Measurements from ENCODE around the gene PIK3R1. TPM values are rescaled to one million over a fixed set of nuclear protein-coding genes. Genes with fewer than 3 reads are reported as not detected.

Gene PIK3R1
- total and polyA plus RNA-seq, 4 donors = 22.6 to 123 (median 47.3) TPM

GRCh38 chr5:68325065-68325580 lies 109.6 kb downstream of the PIK3R1 start:
- TF ChIP-seq EGR1 (IDR thresholded peaks at IDR 0.05; ENCODE audit: low read depth in 2 of 2) = no peak
- TF ChIP-seq CTCF (IDR thresholded peaks at IDR 0.05; ENCODE audit: low read depth, low read length, missing input control) = no peak
- no peak for TF ChIP-seq JUND (IDR thresholded peaks at IDR 0.05)
- TF ChIP-seq ZBTB33 (IDR thresholded peaks at IDR 0.05) = no peak
- no peak for TF ChIP-seq TAF1 (conservative IDR thresholded peaks at IDR 0.05)
- TF ChIP-seq REST (IDR thresholded peaks at IDR 0.05) = no peak
- no peak for TF ChIP-seq YY1 (IDR thresholded peaks at IDR 0.05)
- TF ChIP-seq RAD21 (IDR thresholded peaks at IDR 0.05) = no peak
- Histone ChIP-seq H3K27me3 (ENCODE audit: control insufficient read depth in 4 of 4, insufficient read depth in 4 of 4, low read length in 3 of 4) (no peaks in the 10 kb centered on the region), H3K4me1 (ENCODE audit: control insufficient read depth in 4 of 4, insufficient read depth in 4 of 4, low read length in 3 of 4) (no peaks in the 10 kb centered on the region), H3K27ac (ENCODE audit: low read depth in 1 of 2, low read length in 2 of 2) (no peak overlapping the region), H3K4me3 (ENCODE audit: low read depth in 1 of 3, low read length in 3 of 3) (no peak overlapping the region), H3K9me3 (ENCODE audit: control insufficient read depth in 4 of 4, low read length in 3 of 4) (no peaks in the 10 kb centered on the region), H3K9ac (ENCODE audit: low read depth in 1 of 2, low read length in 2 of 2) (no peak overlapping the region), H3K36me3 (ENCODE audit: control insufficient read depth in 4 of 4, insufficient read depth in 3 of 4, low read depth in 1 of 4, low read length in 3 of 4) (no peaks in the 10 kb centered on the region)
- DNase-seq (ENCODE audit: low spot score) = no peak
- WGBS = 89% methylated on average over 1 of the region's 1 CpG

- no peak for TF ChIP-seq RAD21 (IDR thresholded peaks at IDR 0.05)
- no peak for TF ChIP-seq ATF3 (IDR thresholded peaks at IDR 0.05)
- TF ChIP-seq FOXA2 (IDR thresholded peaks at IDR 0.05) = no peak
- TF ChIP-seq HNF4G (IDR thresholded peaks at IDR 0.05) = no peak
- no peak for TF ChIP-seq SP1 (IDR thresholded peaks at IDR 0.05)
- TF ChIP-seq MAX (IDR thresholded peaks at IDR 0.05) = no peak
- TF ChIP-seq CTCF (IDR thresholded peaks at IDR 0.05; ENCODE audit: low read depth, low read length, missing input control) = no peak
- TF ChIP-seq JUND (IDR thresholded peaks at IDR 0.05) = no peak
- no peak for TF ChIP-seq ZBTB33 (IDR thresholded peaks at IDR 0.05)
- H3K9ac ChIP-seq (ENCODE audit: low read depth in 1 of 2, low read length in 2 of 2) = no peak overlapping the region
- H3K4me3 ChIP-seq (ENCODE audit: low read depth in 1 of 3, low read length in 3 of 3) = no peak overlapping the region
- H3K27me3 ChIP-seq (ENCODE audit: control insufficient read depth in 4 of 4, insufficient read depth in 4 of 4, low read length in 3 of 4) = no peaks in the 10 kb centered on the region
- no peaks in the 10 kb centered on the region for H3K36me3 ChIP-seq (ENCODE audit: control insufficient read depth in 4 of 4, insufficient read depth in 3 of 4, low read depth in 1 of 4, low read length in 3 of 4)
- no peaks in the 10 kb centered on the region for H3K4me1 ChIP-seq (ENCODE audit: control insufficient read depth in 4 of 4, insufficient read depth in 4 of 4, low read length in 3 of 4)
- no peak for DNase-seq (ENCODE audit: low spot score)
- H3K27ac ChIP-seq (ENCODE audit: low read depth in 1 of 2, low read length in 2 of 2) = no peak overlapping the region
- no peaks in the 10 kb centered on the region for H3K9me3 ChIP-seq (ENCODE audit: control insufficient read depth in 4 of 4, low read length in 3 of 4)
- 84% methylated on average over 6 of the region's 6 CpGs for WGBS
Observed at GRCh38 chr5:68329554-68330255, 114.1 kb downstream of the PIK3R1 start.
